ENCODE results near the gene DBR1. TPM values are rescaled to one million over a fixed set of nuclear protein-coding genes. Genes with fewer than 3 reads are reported as not detected.
A peak's percentile ranks its signal among the peaks of the same experiment; 100 is the strongest.

Gene DBR1
- total RNA-seq, 4 donors from 2014 or later: 7.2 to 13.1 (median 11.7) TPM

DNA sequence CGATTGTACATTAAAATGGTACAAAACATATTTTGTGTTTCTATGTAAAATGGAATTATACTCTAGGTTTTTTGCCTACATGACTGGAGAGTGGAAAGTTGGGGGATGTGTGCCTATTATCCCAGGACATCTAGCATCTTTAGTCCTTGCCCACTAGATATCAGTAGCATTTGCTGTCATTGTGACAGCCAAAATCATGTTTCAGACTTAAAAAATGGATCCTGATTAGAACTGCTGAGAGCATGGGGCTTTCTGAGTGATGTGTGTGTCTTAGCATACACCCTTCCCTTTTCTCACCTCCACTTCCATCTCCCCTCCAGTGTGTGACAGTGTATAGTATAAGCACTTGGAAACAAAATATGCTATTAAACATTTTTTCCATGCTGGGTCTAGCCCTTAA, 25.7 kb upstream of the DBR1 start:
- ATAC-seq (ENCODE audit: low FRiP score): no peak
- TF ChIP-seq CTCF (IDR thresholded peaks at IDR 0.05): no peak

GRCh38 chr3:138199851-138200250, 25.1 kb upstream of the DBR1 start:
- DNase-seq (ENCODE audit: low spot score) (no peak), ATAC-seq (ENCODE audit: low FRiP score) (no peak)
- no peak for TF ChIP-seq CTCF (IDR thresholded peaks at IDR 0.05)

More for the DNA sequence above, 25.7 kb upstream of the DBR1 start:
- DNase-seq (ENCODE audit: low spot score): no peak

DNA sequence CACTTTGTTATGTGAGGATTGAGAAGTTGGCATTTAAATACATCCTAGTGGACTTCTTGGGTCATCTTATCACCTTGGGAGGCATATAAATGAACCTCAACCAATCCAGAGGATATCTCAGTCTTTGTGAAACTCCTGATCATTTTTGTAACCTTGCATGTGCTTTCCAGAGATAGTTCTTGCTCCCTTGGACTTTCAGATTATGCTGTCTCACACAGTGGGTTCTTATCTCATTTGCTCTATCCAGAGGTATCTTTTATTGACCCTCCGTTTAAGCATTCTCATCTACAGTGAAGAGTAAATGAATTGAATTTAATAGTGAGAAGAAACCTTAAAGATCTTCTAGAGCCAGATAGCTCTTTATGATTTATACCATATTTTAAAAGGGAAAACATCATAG, 22.8 kb upstream of the DBR1 start:
- DNase-seq (ENCODE audit: low spot score) (no peak), ATAC-seq (ENCODE audit: low FRiP score) (no peak)
- no peak for TF ChIP-seq CTCF (IDR thresholded peaks at IDR 0.05)

- TF ChIP-seq CTCF (IDR thresholded peaks at IDR 0.05): no peak
- DNase-seq (ENCODE audit: low spot score): no peak
- no peak for ATAC-seq (ENCODE audit: low FRiP score)
Observed at GRCh38 chr3:138197058-138197457, 22.3 kb upstream of the DBR1 start.

DNA sequence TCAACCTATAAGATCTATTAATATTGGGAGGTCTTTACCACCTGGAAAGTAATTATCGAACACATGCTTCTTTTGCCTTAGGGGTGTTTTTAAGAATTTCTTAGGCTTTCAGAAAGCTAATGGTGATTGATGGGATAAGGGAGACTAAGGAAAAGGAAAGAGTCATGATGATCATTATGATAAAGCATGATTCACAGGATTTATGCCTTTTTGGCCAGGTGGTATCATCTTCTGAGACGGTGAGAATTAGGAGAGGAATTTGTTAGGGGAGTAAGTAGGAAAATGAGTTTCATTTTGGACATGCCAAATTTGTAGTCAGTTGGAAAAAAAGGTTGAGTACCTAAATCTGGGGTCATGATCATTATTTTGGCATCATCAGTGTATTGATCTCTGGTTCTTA, 21.3 kb upstream of the DBR1 start:
- ATAC-seq (ENCODE audit: low FRiP score): no peak
- TF ChIP-seq CTCF (IDR thresholded peaks at IDR 0.05): no peak
- no peak for DNase-seq (ENCODE audit: low spot score)

DNA sequence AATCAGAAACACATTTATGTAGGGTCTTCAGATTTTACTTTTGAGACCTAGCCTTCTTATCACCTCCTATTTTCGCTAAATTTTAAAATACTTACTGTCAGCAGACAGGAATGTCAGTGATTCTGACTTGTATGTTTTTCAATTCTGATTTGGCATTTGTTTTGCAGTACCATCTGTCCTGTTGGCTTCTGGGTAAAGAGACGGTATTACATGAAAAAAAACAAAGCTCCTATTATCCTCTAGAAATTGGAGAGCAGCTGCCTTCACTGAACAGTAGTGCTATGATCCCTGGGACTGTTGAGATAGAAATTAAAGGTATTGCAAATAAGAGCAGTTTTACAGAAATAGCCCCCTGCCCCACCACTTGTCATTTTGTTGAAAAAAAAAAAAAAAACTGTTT, 20.8 kb upstream of the DBR1 start:
- ATAC-seq (ENCODE audit: low FRiP score) (no peak), DNase-seq (ENCODE audit: low spot score) (no peak)
- TF ChIP-seq CTCF (IDR thresholded peaks at IDR 0.05): no peak

DNA sequence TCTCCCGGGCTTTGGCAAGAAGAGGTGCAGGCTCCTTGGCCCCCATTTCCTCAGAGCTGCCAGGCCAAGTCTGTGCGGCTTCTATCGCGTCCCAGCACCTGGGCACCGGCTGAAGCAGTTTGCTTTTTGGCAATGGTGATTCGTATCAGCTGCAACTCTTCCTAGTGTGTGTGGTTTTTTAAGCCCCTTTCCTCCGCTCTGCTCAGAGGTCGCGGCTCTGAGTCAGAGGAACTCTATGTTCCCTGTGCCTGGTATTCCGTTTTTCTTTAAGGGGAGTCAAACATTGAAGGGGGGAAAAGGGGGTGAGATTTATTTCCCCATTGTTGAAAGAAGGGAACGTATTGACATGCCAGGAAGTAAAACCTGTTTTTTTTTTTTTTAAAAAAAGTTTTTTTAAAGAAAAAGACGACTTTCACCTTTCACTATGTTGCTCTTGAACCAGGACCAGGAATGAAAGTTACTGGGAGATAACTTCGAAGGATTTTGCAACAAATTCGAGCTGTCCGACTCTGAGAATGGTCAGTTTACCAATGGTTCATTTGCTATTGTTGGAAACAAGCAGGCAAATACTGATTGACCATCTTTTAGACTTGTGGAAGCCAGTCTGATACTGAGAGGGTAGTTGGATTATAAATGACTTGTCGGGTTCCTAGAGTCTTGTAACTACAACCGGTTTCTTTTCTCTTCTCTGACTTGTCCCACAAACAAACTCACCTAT, 13.5 kb upstream of the DBR1 start:
- ATAC-seq (ENCODE audit: low FRiP score) (peak; percentile 86), DNase-seq (ENCODE audit: low spot score) (peak; percentile 39)
- TF ChIP-seq CTCF (IDR thresholded peaks at IDR 0.05): no peak

Measured in omental fat pad (tissue), 4 donors.